Hippocampal formation (tissue), 2 donors: Measurements from ENCODE around the gene PSMC3.
A peak's percentile ranks its signal among the peaks of the same experiment; 100 is the strongest.

Source experiments
- DNase-seq, 2 donors: peaks; one replicate each; lab custom pipeline; 2025; lab: John Stamatoyannopoulos, UW

PSMC3 gene

GRCh38 chr11:47443028-47443700 is 16.9 kb upstream of the PSMC3 start:
- DNase-seq = no peak

- peak in 1 of 2 donors; percentile 10 for DNase-seq
These were observed 16.3 kb upstream of the PSMC3 start for GRCh38 chr11:47442514-47442913.

- DNase-seq = no peak
These were observed 15.2 kb upstream of the PSMC3 start for GRCh38 chr11:47441421-47441820.

- DNase-seq = no peak
These were observed 13.8 kb upstream of the PSMC3 start for GRCh38 chr11:47440054-47440476.

- no peak for DNase-seq
These were observed 12.5 kb upstream of the PSMC3 start for GRCh38 chr11:47438721-47439120.

GRCh38 chr11:47437746-47438418 is 11.6 kb upstream of the PSMC3 start:
- no peak for DNase-seq

GRCh38 chr11:47437218-47437745 is 11.0 kb upstream of the PSMC3 start:
- DNase-seq = no peak

- DNase-seq = no peak
These were observed 10.5 kb upstream of the PSMC3 start for GRCh38 chr11:47436726-47437125.

GRCh38 chr11:47435687-47436086 is 9.4 kb upstream of the PSMC3 start:
- DNase-seq = no peak

GRCh38 chr11:47434011-47434786 is 8.0 kb upstream of the PSMC3 start:
- no peak for DNase-seq

GRCh38 chr11:47433157-47433556 is 6.9 kb upstream of the PSMC3 start:
- DNase-seq = no peak

- no peak for DNase-seq
These were observed 5.3 kb upstream of the PSMC3 start for GRCh38 chr11:47431356-47432083.

- DNase-seq = no peak
These were observed 4.3 kb upstream of the PSMC3 start for GRCh38 chr11:47430524-47430923.

- DNase-seq = no peak
These were observed 628 bp downstream of the PSMC3 start for GRCh38 chr11:47425611-47426010.

- DNase-seq = no peak
These were observed 7.6 kb downstream of the PSMC3 start for GRCh38 chr11:47418454-47419259.

GRCh38 chr11:47417712-47418111 is 8.5 kb downstream of the PSMC3 start:
- no peak for DNase-seq

- DNase-seq = no peak
These were observed 10.2 kb downstream of the PSMC3 start for GRCh38 chr11:47415949-47416472.

- no peak for DNase-seq
These were observed 11.0 kb downstream of the PSMC3 start for GRCh38 chr11:47415091-47415854.

- DNase-seq = no peak
These were observed 11.6 kb downstream of the PSMC3 start for GRCh38 chr11:47414685-47415070.
